GM21447 (cell line): ENCODE measurements around the gene RNF13.
"Not testable (repeated sequence)": the region's sequence is repeated elsewhere in the genome, so short reads cannot be mapped to it uniquely, and the experiment has no call there.

Source experiments
- ATAC-seq: cut with Tn5 transposase; IDR thresholded peaks from one replicate; pipeline ENCODE4 v1.9.1; 2021; ENCODE audit not compliant: unreplicated experiment

The RNF13 gene

DNA sequence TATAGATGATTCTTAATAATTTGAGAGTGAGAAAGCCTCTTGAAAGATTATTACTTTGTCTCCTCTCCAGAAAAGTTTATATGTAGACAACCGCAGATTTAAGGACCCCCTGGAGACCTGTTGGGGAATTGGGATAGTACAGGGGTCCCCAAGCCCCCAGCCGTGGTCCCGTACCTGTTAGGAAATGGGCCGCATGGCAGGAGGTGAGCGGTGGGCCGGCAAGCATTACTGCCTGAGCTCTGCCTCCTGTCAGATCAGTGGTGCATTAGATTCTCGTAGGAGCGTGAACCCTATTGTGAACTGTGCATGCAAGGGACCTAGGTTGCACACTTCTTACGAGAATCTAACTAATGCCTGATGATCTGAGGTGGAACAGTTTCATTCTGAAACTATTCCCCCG lies 79.4 kb downstream of the RNF13 start:
- ATAC-seq, result no peak

DNA sequence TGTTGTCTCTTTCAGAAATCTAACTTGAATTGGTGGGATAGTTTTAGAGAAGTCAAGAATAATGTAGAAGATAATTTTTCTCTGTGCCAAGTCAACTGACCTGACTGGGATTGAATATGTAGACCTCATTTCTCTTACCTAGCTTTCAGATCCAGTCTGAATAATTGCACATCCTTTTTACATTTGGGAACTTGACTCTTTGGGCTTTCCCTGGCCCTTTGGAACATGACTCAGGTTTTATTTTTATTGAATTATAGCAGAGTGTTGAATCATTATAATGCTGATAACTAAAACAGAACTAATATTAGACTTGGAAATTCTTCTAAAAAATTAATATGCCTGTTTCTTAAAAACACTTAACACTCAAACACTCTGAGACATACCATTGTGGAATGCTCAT lies 81.2 kb downstream of the RNF13 start:
- no peak for ATAC-seq

DNA sequence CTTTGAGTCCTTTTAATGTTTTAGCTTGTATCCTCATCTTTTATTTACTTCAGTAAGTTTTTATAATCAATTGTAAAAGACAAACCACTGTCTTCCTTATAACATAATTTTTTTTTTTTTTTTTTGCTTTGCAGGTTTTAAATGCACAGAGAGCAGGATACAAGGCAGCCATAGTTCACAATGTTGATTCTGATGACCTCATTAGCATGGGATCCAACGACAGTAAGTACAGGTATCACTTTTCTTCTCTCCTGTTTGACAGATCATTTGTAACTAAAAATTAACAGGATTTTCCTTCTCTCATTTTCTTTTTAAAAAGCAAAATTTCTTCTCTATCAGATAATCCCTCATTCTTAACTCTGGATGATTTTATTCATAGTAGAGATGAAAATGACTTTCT lies 82.3 kb downstream of the RNF13 start:
- no peak for ATAC-seq

DNA sequence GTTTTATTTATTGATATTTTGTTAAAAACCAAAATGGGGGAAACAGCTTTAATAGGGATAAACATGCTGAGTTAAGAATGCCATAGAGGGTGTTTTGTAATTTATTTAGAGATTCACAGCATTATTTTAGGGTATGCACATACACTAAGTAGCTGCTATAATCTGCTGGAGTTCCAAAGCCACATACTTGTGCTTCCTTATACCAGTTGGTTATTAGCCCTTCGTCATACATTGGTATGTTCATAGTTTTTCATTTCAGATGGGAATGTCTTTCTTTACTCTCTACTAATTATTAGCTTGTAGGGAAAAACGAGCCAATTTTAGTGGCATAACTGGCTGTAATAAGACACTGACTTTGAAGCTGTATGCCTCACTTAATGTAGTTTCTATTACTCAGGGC lies 82.8 kb downstream of the RNF13 start:
- no peak for ATAC-seq

DNA sequence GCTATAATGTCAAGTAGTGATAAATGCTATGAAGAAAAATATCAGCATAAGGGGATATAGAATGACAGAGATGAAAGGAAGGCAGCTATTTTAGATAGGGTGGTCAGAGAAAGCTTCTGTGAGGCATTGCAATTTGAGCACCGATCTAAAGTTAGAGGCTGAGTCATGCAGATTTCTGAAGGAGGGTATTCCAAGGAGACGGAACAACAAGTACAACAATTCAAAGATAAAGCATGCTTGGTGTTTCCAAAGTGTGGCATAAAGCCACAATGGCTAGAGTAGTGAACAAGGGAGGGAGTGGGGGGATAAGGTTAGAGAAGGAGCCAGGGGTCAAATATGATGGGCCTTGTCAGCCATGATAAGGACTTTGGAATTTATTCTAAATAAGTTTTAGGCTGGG lies 85.8 kb downstream of the RNF13 start:
- ATAC-seq, result no peak

DNA sequence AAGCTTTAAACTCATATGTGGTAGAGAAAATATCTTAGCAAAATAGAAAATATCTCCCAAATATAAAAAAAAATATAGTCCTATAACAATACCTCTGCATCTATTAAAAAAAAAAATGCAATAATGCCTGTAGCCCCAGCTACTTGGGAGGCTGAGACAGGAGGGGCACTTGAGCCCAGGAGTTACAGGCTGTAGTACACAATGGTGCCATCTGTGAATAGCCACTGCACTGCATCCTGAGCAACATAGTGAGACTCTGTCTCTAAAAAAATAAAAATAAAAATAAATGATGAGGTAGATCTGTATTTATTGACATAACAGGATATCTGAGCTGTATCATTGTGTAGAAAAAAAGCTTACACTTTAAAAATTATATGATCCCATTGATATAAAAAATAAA lies 87.3 kb downstream of the RNF13 start:
- no peak for ATAC-seq

DNA sequence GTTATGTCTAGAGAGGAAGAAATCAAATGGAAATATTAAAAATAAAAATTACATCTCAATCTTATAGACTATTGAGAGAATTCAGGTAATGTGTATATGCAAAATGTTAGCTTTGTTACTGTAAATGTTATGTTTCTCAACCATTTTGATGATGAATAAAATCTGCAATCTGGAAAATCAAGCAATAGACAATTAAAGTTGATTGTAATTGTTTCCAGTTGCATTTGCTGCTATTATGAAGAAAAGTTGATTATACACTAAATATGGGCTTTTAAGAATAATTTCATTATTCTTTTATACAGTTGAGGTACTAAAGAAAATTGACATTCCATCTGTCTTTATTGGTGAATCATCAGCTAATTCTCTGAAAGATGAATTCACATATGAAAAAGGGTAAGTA lies 88.8 kb downstream of the RNF13 start:
- ATAC-seq, result no peak

DNA sequence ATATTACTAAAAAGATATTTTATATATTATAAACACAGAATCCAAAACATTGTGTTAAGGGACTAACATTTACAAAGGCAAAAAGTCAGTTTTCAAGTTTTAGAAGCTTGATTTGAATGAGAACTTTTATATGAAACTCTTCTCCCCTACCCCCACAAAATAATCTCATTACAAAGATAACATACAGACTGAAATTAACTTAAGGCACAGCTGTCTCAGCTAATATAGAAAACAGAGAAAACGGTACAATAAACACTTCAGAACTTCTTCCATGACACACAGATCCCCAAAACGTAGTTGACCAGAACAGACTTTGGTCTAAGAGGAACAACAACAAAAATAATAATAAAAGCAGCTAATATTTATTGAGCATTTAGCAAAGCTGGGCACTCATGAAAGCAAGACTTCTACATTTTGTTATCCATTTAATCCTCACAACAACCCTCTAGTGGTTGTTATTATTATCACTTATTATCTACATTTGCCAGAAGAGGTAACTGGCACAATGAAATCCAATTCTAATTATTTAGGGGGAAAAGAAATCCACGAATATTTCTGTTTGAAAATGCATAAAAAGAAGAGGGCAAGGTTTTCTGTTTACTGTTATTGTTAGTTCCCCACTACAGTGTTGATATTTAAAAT lies 89.6 kb downstream of the RNF13 start:
- no peak for ATAC-seq

DNA sequence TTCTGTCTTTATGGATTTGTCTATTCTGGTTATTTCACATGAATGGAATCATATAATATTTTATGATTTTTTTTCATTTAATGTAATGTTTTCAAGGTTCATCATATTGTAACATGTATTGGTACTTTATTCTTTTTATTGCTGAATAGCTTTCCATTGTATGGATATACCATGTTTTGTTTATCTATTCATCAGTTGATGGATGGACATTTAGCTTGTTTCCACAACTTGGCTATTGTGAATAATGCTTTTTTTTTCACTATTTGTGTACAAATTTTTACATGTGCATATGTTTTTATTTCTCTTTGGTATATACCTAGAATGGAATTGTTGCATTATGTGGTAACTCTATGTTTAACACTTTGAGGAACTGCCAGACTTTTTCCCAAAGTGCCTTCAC lies 93.0 kb downstream of the RNF13 start:
- no peak for ATAC-seq

DNA sequence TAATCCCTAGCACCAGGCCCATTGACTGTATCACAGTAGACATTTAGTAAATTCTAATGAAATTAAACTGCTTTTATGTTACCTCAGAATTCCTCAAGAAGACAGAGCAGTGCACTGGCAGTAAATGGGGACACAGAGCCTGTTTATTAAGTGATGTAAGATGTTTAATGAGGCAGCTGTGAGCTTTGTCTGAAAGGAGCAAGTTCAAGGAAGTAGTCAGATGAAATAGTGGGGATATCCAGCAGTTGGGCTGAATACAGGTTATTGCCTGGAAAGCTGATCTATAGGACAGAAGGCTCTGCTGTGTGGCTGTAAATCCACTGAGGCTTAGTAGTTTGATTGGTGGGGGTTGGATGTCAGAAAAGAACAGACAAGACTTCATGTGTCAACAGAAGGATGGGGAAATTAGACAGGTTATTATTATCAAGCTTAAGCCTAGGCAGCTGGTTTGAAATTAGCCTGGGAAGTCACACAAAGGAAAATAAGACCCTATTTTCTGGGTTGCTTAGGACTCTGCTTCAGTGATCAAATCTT lies 95.5 kb downstream of the RNF13 start:
- no peak for ATAC-seq

DNA sequence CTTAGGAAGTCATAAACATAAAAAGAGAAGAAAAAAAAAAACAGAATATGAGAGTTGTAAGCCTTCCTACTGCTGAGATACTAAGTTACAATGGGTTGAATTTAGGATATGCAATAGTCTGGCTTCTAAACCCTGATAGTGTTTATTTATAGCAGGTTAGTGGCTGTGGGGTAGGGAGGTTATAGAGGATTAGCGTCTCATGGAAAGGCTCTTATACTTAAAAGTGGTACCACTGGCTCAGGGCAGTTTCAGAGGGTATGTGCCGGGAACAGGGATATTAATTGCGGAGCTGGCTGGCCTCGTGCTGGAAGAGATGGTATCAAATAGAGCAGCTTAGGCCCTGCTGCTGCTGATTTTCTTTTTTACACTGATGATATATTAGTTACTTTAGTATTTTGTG lies 96.9 kb downstream of the RNF13 start:
- ATAC-seq, result no peak

DNA sequence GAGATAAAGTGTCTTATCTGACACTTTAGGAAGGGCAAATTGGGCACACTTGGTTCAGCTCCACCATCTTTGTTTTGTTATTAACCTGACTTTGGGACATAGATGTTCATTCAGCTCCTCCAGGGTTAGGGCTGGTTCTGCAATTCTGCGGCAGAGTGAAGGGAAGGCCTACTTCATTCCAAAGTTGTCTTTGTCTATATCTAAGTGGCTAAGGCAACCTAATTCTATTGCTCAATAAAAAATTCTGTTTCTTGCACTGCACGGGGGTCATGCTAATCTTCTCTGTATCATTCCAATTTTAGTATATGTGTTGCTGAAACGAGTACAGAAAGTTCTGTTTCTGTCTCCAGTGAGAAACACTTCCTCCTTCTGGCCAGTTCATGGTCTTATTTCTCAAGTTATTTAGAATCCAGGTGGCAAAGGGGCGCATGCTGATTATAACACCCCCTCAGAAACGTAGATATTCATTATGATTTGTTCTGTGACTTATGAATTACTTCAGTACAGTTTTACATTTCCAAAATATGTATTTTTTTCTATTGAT lies 104.2 kb downstream of the RNF13 start:
- ATAC-seq, result no peak

DNA sequence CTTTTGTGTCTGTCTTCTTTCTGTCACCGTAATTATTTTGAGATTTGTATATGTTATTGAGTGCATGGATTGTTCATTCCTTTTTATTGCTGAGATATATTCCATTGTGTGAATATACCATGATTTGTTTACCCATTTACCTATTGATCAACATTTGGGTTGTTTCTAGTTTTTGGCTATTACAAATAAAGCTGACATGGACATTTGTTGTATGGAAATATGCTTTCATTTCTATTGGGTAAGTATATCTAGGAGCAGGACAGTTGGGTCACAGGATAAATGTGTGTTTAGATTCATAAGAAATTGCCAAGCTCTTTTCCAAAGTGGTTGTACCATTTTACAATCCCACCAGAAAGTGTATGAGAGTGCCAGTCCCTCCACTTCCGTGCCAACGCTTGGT lies 106.5 kb downstream of the RNF13 start:
- ATAC-seq, result no peak

DNA sequence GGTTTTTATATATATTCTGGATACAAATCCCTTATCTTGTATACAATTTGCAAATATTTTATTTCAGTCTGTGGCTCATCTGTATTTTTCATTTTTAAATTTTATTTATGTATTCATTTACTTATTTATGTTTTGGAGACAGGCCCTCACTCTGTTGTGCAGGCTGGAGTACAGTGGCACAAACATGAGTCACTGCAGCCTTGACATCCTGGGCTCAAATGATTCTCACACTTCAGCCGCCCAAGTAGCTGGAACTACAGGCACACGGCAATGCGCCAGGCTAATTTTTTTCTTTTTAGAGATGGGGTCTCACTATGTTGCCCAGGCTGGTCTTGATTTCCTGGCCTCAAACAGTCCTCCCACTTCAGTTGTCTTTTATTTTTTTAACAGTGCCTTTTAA lies 107.1 kb downstream of the RNF13 start:
- ATAC-seq, result no peak

DNA sequence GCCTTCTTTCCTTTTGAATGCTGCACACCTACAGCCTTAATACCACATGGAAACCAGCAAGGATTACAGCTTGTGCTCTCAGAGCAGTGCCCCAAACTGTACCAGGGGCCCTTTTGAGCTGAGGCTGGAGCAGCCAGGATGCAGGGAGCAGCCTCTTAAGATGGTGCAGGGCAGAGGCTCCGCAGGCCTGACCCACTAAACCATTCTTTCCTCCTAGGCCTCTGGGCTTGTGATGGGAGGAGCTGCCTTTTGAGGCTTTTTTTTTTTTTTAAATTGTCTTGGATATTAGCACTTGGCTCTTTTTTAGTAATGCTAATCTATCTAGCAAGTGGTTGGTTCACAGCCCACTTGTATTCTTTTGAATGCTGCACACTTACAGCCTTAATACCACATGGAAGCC lies 120.0 kb downstream of the RNF13 start:
- no peak for ATAC-seq

DNA sequence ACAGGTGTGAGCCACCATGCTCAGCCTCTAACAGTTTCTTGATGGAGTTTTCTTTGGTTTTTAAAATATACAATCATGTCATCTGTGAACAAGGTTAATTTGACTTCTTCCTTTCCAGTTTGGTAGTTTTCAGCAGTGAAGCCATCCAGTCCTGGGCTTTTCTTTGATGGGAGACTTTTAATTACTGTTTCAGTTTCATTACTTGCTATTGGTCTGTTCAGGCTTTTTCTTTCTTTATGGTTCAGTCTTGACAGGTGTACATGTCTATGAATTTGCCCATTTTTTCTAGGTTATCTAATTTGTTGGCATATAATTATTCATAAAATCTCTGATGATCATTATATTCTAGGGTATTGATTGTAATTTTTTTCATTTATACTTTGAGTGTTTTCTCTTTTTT lies 120.8 kb downstream of the RNF13 start:
- no peak for ATAC-seq

DNA sequence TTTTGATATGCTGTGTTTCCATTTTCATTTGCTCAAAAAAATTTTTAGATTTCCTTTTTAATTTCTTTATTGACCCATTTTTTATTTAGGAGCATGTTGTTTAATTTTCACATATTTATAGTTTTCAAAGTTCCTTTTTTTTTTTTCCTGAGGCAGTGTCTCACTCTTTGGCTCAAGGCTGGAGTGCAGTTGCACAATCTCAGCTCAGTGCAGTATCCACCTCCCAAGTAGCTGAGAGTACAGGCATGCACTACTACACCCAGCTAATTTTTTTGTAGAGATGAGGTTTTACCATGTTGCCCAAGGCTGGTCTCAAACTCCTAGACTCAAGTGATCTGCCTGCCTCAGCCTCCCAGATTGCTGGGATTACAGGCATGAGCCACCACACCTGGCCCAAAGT lies 121.5 kb downstream of the RNF13 start:
- ATAC-seq, result no peak

DNA sequence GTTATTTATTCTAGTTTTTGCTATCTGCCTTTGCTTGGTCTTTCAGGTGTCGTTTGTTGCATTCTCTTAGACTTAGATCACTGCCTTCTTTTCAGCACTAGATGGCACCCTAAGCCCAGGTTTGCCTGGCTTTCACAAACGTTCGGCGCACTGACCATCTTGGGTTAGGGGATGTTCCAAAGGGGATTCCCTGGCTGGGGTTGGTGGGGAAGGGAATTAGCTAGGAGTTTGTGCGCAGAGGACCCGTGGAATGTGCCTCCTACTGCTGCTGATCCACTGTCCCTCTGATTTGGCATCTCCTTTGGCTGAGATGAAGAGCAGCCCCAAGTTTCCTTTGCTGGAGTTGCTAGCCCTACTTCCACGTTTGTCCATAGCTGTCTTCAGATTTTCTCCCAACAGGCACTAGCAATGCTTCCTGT lies 123.8 kb downstream of the RNF13 start:
- peak; percentile 76 for ATAC-seq

DNA sequence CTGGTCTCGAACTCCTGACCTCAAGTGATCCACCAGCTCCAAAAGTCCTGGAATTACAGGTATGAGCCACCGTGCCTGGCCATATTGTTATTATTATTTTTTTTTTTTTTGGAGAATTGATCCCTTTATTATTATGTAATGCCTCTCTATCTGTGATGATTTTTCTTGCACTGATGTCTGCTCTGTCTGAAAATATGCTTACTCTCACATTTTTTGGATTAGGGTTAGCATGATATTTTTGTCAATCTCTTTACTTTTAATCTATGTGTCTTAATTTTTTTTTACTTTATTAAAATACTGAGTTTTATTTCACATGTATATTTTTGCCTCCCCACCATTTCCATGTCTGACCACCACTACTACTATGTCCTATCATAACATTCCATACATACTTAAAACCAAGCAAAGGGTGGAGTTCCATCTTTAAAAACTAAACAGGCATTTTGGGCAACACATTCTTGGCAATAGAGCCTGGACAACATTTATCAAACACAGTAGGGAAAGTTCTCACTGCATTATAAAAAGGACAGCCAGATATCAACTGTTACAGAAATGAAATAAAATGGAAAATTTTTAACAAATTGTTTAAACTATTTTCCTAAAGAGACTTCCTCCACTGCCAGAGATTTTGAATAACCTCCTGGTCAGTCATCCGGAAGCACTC lies 125.5 kb downstream of the RNF13 start:
- ATAC-seq, result not testable (repeated sequence)

DNA sequence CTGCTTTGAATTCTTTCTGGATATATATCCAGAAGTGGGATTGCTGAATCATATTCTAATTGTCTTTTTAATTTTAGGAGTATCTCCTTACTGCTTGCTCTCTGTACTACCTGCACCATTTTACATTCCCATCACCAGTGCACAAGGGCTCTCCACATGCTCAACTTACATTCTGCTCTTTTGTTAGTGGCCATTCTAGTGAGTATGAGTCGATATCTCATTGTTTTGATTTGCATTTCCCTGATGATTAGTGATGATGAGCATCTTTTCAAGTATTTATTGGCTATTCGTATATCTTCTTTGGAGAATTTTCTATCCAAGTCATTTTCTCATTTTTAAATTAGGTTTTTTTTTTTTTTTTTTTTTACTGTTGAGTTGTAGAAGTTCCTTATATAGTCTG lies 128.2 kb downstream of the RNF13 start:
- ATAC-seq, result no peak

DNA sequence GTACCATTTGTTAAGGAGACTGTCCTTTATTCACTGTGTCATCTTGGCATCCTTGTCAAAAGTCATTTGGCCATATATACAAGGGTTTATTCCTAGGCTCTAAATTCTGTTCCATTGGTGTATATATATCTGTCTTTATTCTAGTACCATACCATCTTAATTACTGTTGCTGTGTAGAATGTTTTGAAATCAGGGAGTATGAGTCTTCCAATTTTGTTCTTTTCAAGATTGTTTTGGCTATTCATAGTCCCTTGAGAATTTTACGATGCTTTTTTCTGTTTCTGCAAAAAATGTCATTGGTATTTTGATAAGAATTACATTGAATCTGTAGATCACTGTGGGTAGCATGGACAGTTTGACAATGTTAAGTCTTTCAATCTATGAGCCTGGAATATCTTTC lies 128.9 kb downstream of the RNF13 start:
- no peak for ATAC-seq

DNA sequence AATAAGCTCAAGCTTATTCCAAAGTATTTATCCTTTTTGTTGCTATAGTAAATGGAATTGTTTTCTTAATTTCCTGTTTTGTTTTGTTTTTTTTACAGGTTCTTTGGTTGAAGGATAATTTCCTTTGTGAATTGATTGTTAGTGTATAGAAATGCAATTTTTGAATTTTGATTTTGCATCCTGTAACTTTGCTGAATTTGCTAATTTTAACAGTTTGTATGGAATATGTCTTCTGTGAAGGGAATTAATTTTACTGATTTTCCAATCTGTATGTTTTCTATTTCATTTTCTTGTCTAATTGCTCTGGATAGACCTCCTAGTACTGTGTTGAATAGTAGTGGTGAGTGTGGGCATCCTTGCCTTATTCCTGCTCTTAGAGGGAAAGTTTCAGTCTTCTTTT lies 129.4 kb downstream of the RNF13 start:
- no peak for ATAC-seq

DNA sequence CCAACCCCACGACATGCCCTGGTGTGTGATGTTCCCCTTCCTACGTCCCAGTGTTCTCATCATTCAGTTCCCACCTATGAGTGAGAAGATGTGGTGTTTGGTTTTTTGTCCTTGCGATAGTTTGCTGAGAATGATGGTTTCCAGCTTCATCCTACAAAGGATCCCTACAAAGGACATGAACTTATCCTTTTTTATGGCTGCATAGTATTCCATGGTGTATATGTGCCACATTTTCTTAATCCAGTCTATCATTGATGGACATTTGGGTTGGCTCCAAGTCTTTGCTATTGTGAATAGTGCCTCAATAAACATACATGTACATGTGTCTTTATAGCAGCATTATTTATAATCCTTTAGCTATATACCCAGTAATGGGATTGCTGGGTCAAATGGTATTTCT lies 131.0 kb downstream of the RNF13 start:
- not testable (repeated sequence) for ATAC-seq
